T-cell (primary cell): ENCODE results near the gene KCTD1. TPM values are rescaled to one million over a fixed set of nuclear protein-coding genes. Genes with fewer than 3 reads are reported as not detected.

ENCODE experiments used
- ATAC-seq, 4 experiments: fragments of 200-7000 bp in 3 of 4; fragments of 150-1000 bp in 1 of 4; cut with Tn5 transposase; replicated peaks in 1 of 4; 1 replicate in 3 of 4; 2 replicates in 1 of 4; pipeline ENCODE4 v1.10.0; 2021; ENCODE audit warnings: moderate library complexity in 3 of 4, mild to moderate bottlenecking in 2 of 4, moderate number of reproducible peaks in 1 of 4
- CTCF ChIA-PET, 2 donors: fragments of 300-600 bp; sonication (Branson Sonifier 250); formaldehyde crosslinking; loops; one replicate each; lab custom pipeline; 2022; ENCODE audit warnings: antibody characterized with exemption in 2 of 2; lab: Charles Lee
- POLR2A ChIA-PET, 2 donors: fragments of 300-600 bp; sonication (Branson Sonifier 250); formaldehyde crosslinking; loops; one replicate each; lab custom pipeline; 2022; ENCODE audit warnings: antibody characterized with exemption in 2 of 2; lab: Charles Lee
- DNase-seq, 35 experiments: peaks; one replicate each; pipeline versions ENCODE4 v3.0.0 to v3.0.0-alpha.2; 2013 to 2023
- H3K27ac ChIP-seq: one replicate; pipeline ENCODE4 v1.5.1; 2013; ENCODE audit warnings: low read length
- H3K27me3 ChIP-seq, 2 experiments: replicated peaks in 1 of 2; 1 replicate in 1 of 2; 2 replicates in 1 of 2; pipeline versions ENCODE4 v1.6.1 to v1.7.0; 2013; ENCODE audit warnings: low read length in 1 of 2, mixed read lengths in 1 of 2; ENCODE audit not compliant: control insufficient read depth in 2 of 2, insufficient read depth in 2 of 2; ENCODE audit errors: extremely low read depth in 1 of 2
- H3K36me3 ChIP-seq, 2 donors: 1 replicate in 1 of 2; 2 replicates in 1 of 2; pipeline versions ENCODE4 v1.6.1 to v1.7.0; 2013; ENCODE audit warnings: low read length in 1 of 2; ENCODE audit not compliant: control insufficient read depth in 2 of 2, insufficient read depth in 1 of 2; ENCODE audit errors: extremely low read depth in 1 of 2
- H3K4me1 ChIP-seq, 2 experiments: 1 replicate in 1 of 2; 2 replicates in 1 of 2; pipeline versions ENCODE4 v1.6.1 to v1.7.0; 2013; ENCODE audit warnings: low read length in 2 of 2, mixed read lengths in 1 of 2; ENCODE audit not compliant: insufficient read depth in 2 of 2, control insufficient read depth in 1 of 2; ENCODE audit errors: extremely low read depth in 1 of 2
- H3K4me3 ChIP-seq, 2 donors: 1 replicate in 1 of 2; 2 replicates in 1 of 2; pipeline versions ENCODE4 v1.5.1 to v1.7.0; 2013; ENCODE audit warnings: mild to moderate bottlenecking in 2 of 2, low read length in 1 of 2, moderate library complexity in 1 of 2; ENCODE audit not compliant: control insufficient read depth in 1 of 2; ENCODE audit errors: extremely low read depth in 1 of 2
- H3K9me3 ChIP-seq: 2 replicates; pipeline ENCODE4 v1.7.0; 2013
- H3K27ac Mint-ChIP-seq, 2 donors: one replicate each; pipeline ENCODE4 v1.8.0; 2020 to 2021; ENCODE audit warnings: mild to moderate bottlenecking in 2 of 2, mixed read lengths in 2 of 2
- H3K27me3 Mint-ChIP-seq, 2 donors: one replicate each; pipeline ENCODE4 v1.8.0; 2021 to 2022; ENCODE audit warnings: mixed read lengths in 2 of 2
- H3K36me3 Mint-ChIP-seq: one replicate; pipeline ENCODE4 v1.8.0; 2021; ENCODE audit warnings: mixed read lengths
- H3K4me1 Mint-ChIP-seq, 3 donors: one replicate each; pipeline ENCODE4 v1.8.0; 2020 to 2022; ENCODE audit warnings: mixed read lengths in 3 of 3, mild to moderate bottlenecking in 1 of 3
- H3K4me3 Mint-ChIP-seq, 3 donors: one replicate each; pipeline ENCODE4 v1.8.0; 2020 to 2022; ENCODE audit warnings: mild to moderate bottlenecking in 3 of 3, mixed read lengths in 3 of 3, moderate library complexity in 3 of 3
- H3K9me3 Mint-ChIP-seq, 3 donors: one replicate each; pipeline ENCODE4 v1.8.0; 2020 to 2022; ENCODE audit warnings: mixed read lengths in 3 of 3
- WGBS: methylation state at CpG from one replicate; pipeline ENCODE4 v1.1.5; 2013; ENCODE audit warnings: missing lambda C conversion rate; ENCODE audit not compliant: insufficient coverage; 5-methylcytosine and 5-hydroxymethylcytosine counted together
- total RNA-seq, 35 experiments: library from RNA in 6 of 35; stranded (reverse) in 6 of 35; fragments of 120-200 nt in 1 of 35; gene quantifications; one replicate each; pipeline versions ENCODE4 v1.2.1 to v1.2.4 and lab custom pipeline; 2013 to 2026

The KCTD1 gene
- total RNA-seq, 5 donors from 2014 or later (not counting 1 experiment from before 2014, with no cell fraction given), result 3.2 to 4.3 (median 3.9) TPM

GRCh38 chr18:26414901-26415440, 133.4 kb downstream of the KCTD1 start:
- Histone ChIP-seq H3K4me3 (no peak overlapping the region), H3K4me1 (no peaks in the 10 kb centered on the region), H3K27ac (no peak overlapping the region), H3K27me3 (peaks cover 0 to 2% of the 10 kb centered on the region in 2 experiments), H3K36me3 (no peaks in the 10 kb centered on the region), H3K9me3 (no peaks in the 10 kb centered on the region)
- H3K4me3 Mint-ChIP-seq, result no peak overlapping the region
- DNase-seq (no peak), ATAC-seq (no peak)
- no peaks in the 10 kb centered on the region for H3K4me1 Mint-ChIP-seq
- no peak overlapping the region for H3K27ac Mint-ChIP-seq
- H3K36me3 Mint-ChIP-seq, result no peaks in the 10 kb centered on the region
- WGBS, result 100% methylated on average over 1 of the region's 4 CpGs
- no peaks in the 10 kb centered on the region for H3K9me3 Mint-ChIP-seq
- H3K27me3 Mint-ChIP-seq, result no peaks in the 10 kb centered on the region
- CTCF ChIA-PET, result no interaction called here
- POLR2A ChIA-PET, result no interaction called here

GRCh38 chr18:26409091-26409490, 139.3 kb downstream of the KCTD1 start:
- DNase-seq (no peak), ATAC-seq (no peak)
- H3K36me3 ChIP-seq, result no peaks in the 10 kb centered on the region
- Mint-ChIP-seq H3K36me3 (no peaks in the 10 kb centered on the region), H3K9me3 (no peaks in the 10 kb centered on the region), H3K4me3 (no peak overlapping the region), H3K27ac (no peak overlapping the region), H3K27me3 (no peaks in the 10 kb centered on the region), H3K4me1 (no peaks in the 10 kb centered on the region)
- ChIA-PET POLR2A (no interaction called here), CTCF (no interaction called here)
- H3K4me3 ChIP-seq, result no peak overlapping the region
- H3K27ac ChIP-seq, result no peak overlapping the region
- no peaks in the 10 kb centered on the region for H3K4me1 ChIP-seq
- no peaks in the 10 kb centered on the region for H3K27me3 ChIP-seq
- no peaks in the 10 kb centered on the region for H3K9me3 ChIP-seq
- WGBS, result 92% methylated on average over 3 of the region's 4 CpGs

GRCh38 chr18:26407736-26408601, 140.4 kb downstream of the KCTD1 start:
- ChIA-PET POLR2A (no interaction called here), CTCF (interaction anchor here in 1 of 2 donors (0.5 kb wide), 1 partner anchor 554 kb away, joined by 3 read pairs; no protein-coding TSS in a partner anchor)
- Histone ChIP-seq H3K4me1 (no peaks in the 10 kb centered on the region), H3K27me3 (no peaks in the 10 kb centered on the region), H3K36me3 (no peaks in the 10 kb centered on the region), H3K27ac (no peak overlapping the region), H3K4me3 (no peak overlapping the region), H3K9me3 (no peaks in the 10 kb centered on the region)
- H3K27ac Mint-ChIP-seq, result no peak overlapping the region
- H3K4me3 Mint-ChIP-seq, result no peak overlapping the region
- H3K36me3 Mint-ChIP-seq, result no peaks in the 10 kb centered on the region
- no peak for ATAC-seq
- no peaks in the 10 kb centered on the region for H3K27me3 Mint-ChIP-seq
- no peak for DNase-seq
- 85% methylated on average over 14 of the region's 16 CpGs for WGBS
- no peaks in the 10 kb centered on the region for H3K9me3 Mint-ChIP-seq
- H3K4me1 Mint-ChIP-seq, result no peaks in the 10 kb centered on the region

- H3K4me1 ChIP-seq, result no peaks in the 10 kb centered on the region
- no peak overlapping the region for H3K27ac ChIP-seq
- CTCF ChIA-PET, result interaction anchor here in 1 of 2 donors (0.5 kb wide), 1 partner anchor 555 kb away, joined by 3 read pairs; no protein-coding TSS in a partner anchor
- H3K27me3 ChIP-seq, result no peaks in the 10 kb centered on the region
- Mint-ChIP-seq H3K27me3 (no peaks in the 10 kb centered on the region), H3K36me3 (peaks cover 3% of the 10 kb centered on the region), H3K4me1 (no peaks in the 10 kb centered on the region), H3K27ac (no peak overlapping the region), H3K4me3 (no peak overlapping the region), H3K9me3 (no peaks in the 10 kb centered on the region)
- POLR2A ChIA-PET, result no interaction called here
- H3K36me3 ChIP-seq, result no peaks in the 10 kb centered on the region
- DNase-seq (no peak), ATAC-seq (no peak)
- no peaks in the 10 kb centered on the region for H3K9me3 ChIP-seq
- WGBS, result 83% methylated on average over 9 of the region's 15 CpGs
- no peak overlapping the region for H3K4me3 ChIP-seq
Observed at GRCh38 chr18:26406854-26407517, 141.4 kb downstream of the KCTD1 start.

- ATAC-seq (no peak), DNase-seq (no peak)
- H3K9me3 ChIP-seq, result no peaks in the 10 kb centered on the region
- Mint-ChIP-seq H3K27me3 (no peaks in the 10 kb centered on the region), H3K27ac (no peak overlapping the region), H3K4me1 (no peaks in the 10 kb centered on the region), H3K9me3 (no peaks in the 10 kb centered on the region), H3K36me3 (peaks cover 3% of the 10 kb centered on the region), H3K4me3 (no peak overlapping the region)
- POLR2A ChIA-PET, result no interaction called here
- no peaks in the 10 kb centered on the region for H3K27me3 ChIP-seq
- no peaks in the 10 kb centered on the region for H3K4me1 ChIP-seq
- CTCF ChIA-PET, result no interaction called here
- WGBS, result no CpG with 5 or more reads among the region's 12 CpGs
- H3K36me3 ChIP-seq, result no peaks in the 10 kb centered on the region
- no peak overlapping the region for H3K27ac ChIP-seq
- H3K4me3 ChIP-seq, result no peak overlapping the region
Observed at GRCh38 chr18:26406324-26406723, 142.0 kb downstream of the KCTD1 start.

GRCh38 chr18:26405190-26405801, 143.1 kb downstream of the KCTD1 start:
- H3K4me1 ChIP-seq, result no peaks in the 10 kb centered on the region
- WGBS, result 41% methylated on average over 4 of the region's 5 CpGs
- Mint-ChIP-seq H3K4me3 (no peak overlapping the region), H3K4me1 (no peaks in the 10 kb centered on the region), H3K27ac (no peak overlapping the region), H3K27me3 (no peaks in the 10 kb centered on the region), H3K9me3 (no peaks in the 10 kb centered on the region), H3K36me3 (peaks cover 3% of the 10 kb centered on the region)
- ATAC-seq, result no peak
- H3K27ac ChIP-seq, result no peak overlapping the region
- H3K27me3 ChIP-seq, result no peaks in the 10 kb centered on the region
- no peaks in the 10 kb centered on the region for H3K36me3 ChIP-seq
- no peak for DNase-seq
- H3K4me3 ChIP-seq, result no peak overlapping the region
- POLR2A ChIA-PET, result no interaction called here
- CTCF ChIA-PET, result no interaction called here
- H3K9me3 ChIP-seq, result no peaks in the 10 kb centered on the region
